WTC11 (cell line): Measurements from ENCODE around the gene NCKAP5. TPM values are rescaled to one million over a fixed set of nuclear protein-coding genes. Genes with fewer than 3 reads are reported as not detected.

Experiments
- ATAC-seq: fragments of 200-7000 bp; cut with Tn5 transposase; 2 replicates; pipeline ENCODE4 v1.10.0; 2021; ENCODE audit warnings: mild to moderate bottlenecking, moderate library complexity
- CTCF ChIA-PET: fragments of 300-600 bp; sonication (Branson Sonifier 250); formaldehyde crosslinking; loops from one replicate; lab custom pipeline; 2021; ENCODE audit warnings: antibody characterized with exemption; lab: Charles Lee
- POLR2A ChIA-PET: fragments of 350-600 bp; sonication (Branson Sonifier 250); formaldehyde crosslinking; loops from one replicate; lab custom pipeline; 2021; ENCODE audit warnings: antibody characterized with exemption; lab: Charles Lee
- DNase-seq: peaks from one replicate; pipeline ENCODE4 v3.0.0; 2021; ENCODE audit warnings: low spot score
- H3K27ac Mint-ChIP-seq: 2 replicates; pipeline ENCODE4 v1.8.0; 2021; ENCODE audit warnings: mixed read lengths
- H3K27me3 Mint-ChIP-seq: 2 replicates; pipeline ENCODE4 v1.8.0; 2021; ENCODE audit warnings: low read depth, mild to moderate bottlenecking, moderate library complexity, mixed read lengths
- H3K36me3 Mint-ChIP-seq: 2 replicates; pipeline ENCODE4 v1.8.0; 2021; ENCODE audit warnings: mixed read lengths
- H3K4me1 Mint-ChIP-seq: 2 replicates; pipeline ENCODE4 v1.8.0; 2022; ENCODE audit warnings: mixed read lengths
- H3K4me3 Mint-ChIP-seq: 2 replicates; pipeline ENCODE4 v1.8.0; 2021; ENCODE audit warnings: mild to moderate bottlenecking, moderate library complexity, mixed read lengths
- H3K9me3 Mint-ChIP-seq: 2 replicates; pipeline ENCODE4 v1.8.0; 2021; ENCODE audit warnings: mixed read lengths
- ATF1 ChIP-seq: sonication (generic); formaldehyde crosslinking; IDR thresholded peaks from 2 replicates; pipeline ENCODE4 v1.8.1; 2023; ENCODE audit warnings: mild to moderate bottlenecking, moderate library complexity, missing genetic modification reagents
- CREB1 ChIP-seq: sonication (generic); formaldehyde crosslinking; IDR thresholded peaks from 2 replicates; pipeline ENCODE4 v1.8.0; 2023; ENCODE audit warnings: mild to moderate bottlenecking, missing genetic modification reagents
- CREM ChIP-seq: sonication (generic); formaldehyde crosslinking; IDR thresholded peaks from 2 replicates; pipeline ENCODE4 v1.8.1; 2022; ENCODE audit warnings: mild to moderate bottlenecking, missing genetic modification reagents, moderate library complexity
- MYBL2 ChIP-seq: sonication (generic); formaldehyde crosslinking; IDR thresholded peaks from 2 replicates; pipeline ENCODE4 v1.8.1; 2023; ENCODE audit warnings: mild to moderate bottlenecking, moderate library complexity, missing genetic modification reagents
- NFE2L1 ChIP-seq: sonication (generic); formaldehyde crosslinking; IDR thresholded peaks from 2 replicates; pipeline ENCODE4 v1.8.1; 2023; ENCODE audit warnings: missing genetic modification reagents
- NR1H2 ChIP-seq: sonication (generic); formaldehyde crosslinking; IDR thresholded peaks from 2 replicates; pipeline ENCODE4 v1.9.0; 2021; ENCODE audit warnings: mild to moderate bottlenecking, moderate library complexity, missing genetic modification reagents
- NR2C2 ChIP-seq: sonication (generic); formaldehyde crosslinking; IDR thresholded peaks from 2 replicates; pipeline ENCODE4 v1.8.0; 2022; ENCODE audit warnings: mild to moderate bottlenecking, missing genetic modification reagents
- TCF7 ChIP-seq: sonication (generic); formaldehyde crosslinking; IDR thresholded peaks from 2 replicates; pipeline ENCODE4 v1.8.0; 2022; ENCODE audit warnings: mild to moderate bottlenecking, low read depth, missing genetic modification reagents, moderate library complexity
- TP53 ChIP-seq: sonication (generic); formaldehyde crosslinking; IDR thresholded peaks from 2 replicates; pipeline ENCODE4 v1.8.1; 2023; ENCODE audit warnings: mild to moderate bottlenecking, missing genetic modification reagents
- ZBTB21 ChIP-seq: sonication (generic); formaldehyde crosslinking; IDR thresholded peaks from 2 replicates; pipeline ENCODE4 v1.8.1; 2023; ENCODE audit warnings: mild to moderate bottlenecking, missing genetic modification reagents, borderline replicate concordance
- ZNF263 ChIP-seq: sonication (generic); formaldehyde crosslinking; IDR thresholded peaks from 2 replicates; pipeline ENCODE4 v1.8.1; 2022; ENCODE audit warnings: low read depth, mild to moderate bottlenecking, moderate library complexity, missing genetic modification reagents
- total RNA-seq: library from RNA; stranded (reverse); gene quantifications from 3 replicates; pipeline ENCODE4 v1.2.3, GENCODE V29; 2021
- TF ChIP-seq, protein P1 (sequence below): sonication (generic); formaldehyde crosslinking; IDR thresholded peaks from 2 replicates; pipeline ENCODE4 v1.8.1; 2023; ENCODE audit warnings: mild to moderate bottlenecking, missing genetic modification reagents
- TF ChIP-seq, protein P2 (sequence below): sonication (generic); formaldehyde crosslinking; IDR thresholded peaks from 2 replicates; pipeline ENCODE4 v1.8.1; 2022; ENCODE audit warnings: missing genetic modification reagents, borderline replicate concordance
- TF ChIP-seq, protein P3 (sequence below): sonication (generic); formaldehyde crosslinking; IDR thresholded peaks from 2 replicates; pipeline ENCODE4 v1.8.1; 2023; ENCODE audit warnings: mild to moderate bottlenecking, missing genetic modification reagents, moderate library complexity
- TF ChIP-seq, protein P4 (sequence below): sonication (generic); formaldehyde crosslinking; IDR thresholded peaks from 2 replicates; pipeline ENCODE4 v1.8.0; 2023; ENCODE audit warnings: mild to moderate bottlenecking, missing genetic modification reagents
- TF ChIP-seq, protein P5 (sequence below): sonication (generic); formaldehyde crosslinking; IDR thresholded peaks from 2 replicates; pipeline ENCODE4 v1.8.1; 2022; ENCODE audit warnings: mild to moderate bottlenecking, missing genetic modification reagents, moderate library complexity, borderline replicate concordance
- TF ChIP-seq, protein P6 (sequence below): sonication (generic); formaldehyde crosslinking; IDR thresholded peaks from 2 replicates; pipeline ENCODE4 v1.8.1; 2023; ENCODE audit warnings: mild to moderate bottlenecking, missing genetic modification reagents, moderate library complexity
- TF ChIP-seq, protein P7 (sequence below): fragments of 250-450 bp; sonication (Bioruptor Pico); IDR thresholded peaks from 2 replicates; pipeline ENCODE4 v1.9.0; 2021; ENCODE audit warnings: mild to moderate bottlenecking, borderline replicate concordance
- TF ChIP-seq, protein P8 (sequence below): sonication (generic); formaldehyde crosslinking; conservative IDR thresholded peaks from 2 replicates; pipeline ENCODE4 v1.8.1; 2022; ENCODE audit warnings: mild to moderate bottlenecking, missing genetic modification reagents

NCKAP5 gene
- total RNA-seq, 1 experiment from 2014 or later: 0.55 TPM

DNA sequence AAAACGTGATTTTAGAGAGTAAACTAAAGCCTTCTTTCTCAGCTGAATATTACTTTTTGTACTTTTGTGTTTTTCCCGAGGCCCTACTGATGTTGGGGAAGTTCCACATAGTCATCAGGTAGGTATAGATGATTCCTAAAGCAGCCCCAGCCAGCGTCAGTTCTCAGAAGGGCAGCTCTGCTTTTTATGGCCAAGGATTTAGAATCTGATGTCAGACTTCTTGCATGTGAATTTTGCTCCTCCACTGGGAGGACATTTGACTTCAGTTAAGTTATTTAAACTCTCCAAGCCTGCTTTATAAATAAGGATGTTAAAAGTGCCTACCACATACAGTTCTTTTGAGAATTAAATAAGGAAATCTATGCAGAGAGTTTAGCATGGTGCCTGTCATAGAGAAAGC lies 130.8 kb downstream of the NCKAP5 start (continued):
- TF ChIP-seq, protein P1, sequence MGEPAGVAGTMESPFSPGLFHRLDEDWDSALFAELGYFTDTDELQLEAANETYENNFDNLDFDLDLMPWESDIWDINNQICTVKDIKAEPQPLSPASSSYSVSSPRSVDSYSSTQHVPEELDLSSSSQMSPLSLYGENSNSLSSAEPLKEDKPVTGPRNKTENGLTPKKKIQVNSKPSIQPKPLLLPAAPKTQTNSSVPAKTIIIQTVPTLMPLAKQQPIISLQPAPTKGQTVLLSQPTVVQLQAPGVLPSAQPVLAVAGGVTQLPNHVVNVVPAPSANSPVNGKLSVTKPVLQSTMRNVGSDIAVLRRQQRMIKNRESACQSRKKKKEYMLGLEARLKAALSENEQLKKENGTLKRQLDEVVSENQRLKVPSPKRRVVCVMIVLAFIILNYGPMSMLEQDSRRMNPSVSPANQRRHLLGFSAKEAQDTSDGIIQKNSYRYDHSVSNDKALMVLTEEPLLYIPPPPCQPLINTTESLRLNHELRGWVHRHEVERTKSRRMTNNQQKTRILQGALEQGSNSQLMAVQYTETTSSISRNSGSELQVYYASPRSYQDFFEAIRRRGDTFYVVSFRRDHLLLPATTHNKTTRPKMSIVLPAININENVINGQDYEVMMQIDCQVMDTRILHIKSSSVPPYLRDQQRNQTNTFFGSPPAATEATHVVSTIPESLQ (CRISPR knock-in tag): no peak
- TF ChIP-seq, protein P2, sequence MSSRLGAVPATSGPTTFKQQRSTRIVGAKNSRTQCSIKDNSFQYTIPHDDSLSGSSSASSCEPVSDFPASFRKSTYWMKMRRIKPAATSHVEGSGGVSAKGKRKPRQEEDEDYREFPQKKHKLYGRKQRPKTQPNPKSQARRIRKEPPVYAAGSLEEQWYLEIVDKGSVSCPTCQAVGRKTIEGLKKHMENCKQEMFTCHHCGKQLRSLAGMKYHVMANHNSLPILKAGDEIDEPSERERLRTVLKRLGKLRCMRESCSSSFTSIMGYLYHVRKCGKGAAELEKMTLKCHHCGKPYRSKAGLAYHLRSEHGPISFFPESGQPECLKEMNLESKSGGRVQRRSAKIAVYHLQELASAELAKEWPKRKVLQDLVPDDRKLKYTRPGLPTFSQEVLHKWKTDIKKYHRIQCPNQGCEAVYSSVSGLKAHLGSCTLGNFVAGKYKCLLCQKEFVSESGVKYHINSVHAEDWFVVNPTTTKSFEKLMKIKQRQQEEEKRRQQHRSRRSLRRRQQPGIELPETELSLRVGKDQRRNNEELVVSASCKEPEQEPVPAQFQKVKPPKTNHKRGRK: no peak
- no peak for TF ChIP-seq TCF7 (CRISPR knock-in tag)

DNA sequence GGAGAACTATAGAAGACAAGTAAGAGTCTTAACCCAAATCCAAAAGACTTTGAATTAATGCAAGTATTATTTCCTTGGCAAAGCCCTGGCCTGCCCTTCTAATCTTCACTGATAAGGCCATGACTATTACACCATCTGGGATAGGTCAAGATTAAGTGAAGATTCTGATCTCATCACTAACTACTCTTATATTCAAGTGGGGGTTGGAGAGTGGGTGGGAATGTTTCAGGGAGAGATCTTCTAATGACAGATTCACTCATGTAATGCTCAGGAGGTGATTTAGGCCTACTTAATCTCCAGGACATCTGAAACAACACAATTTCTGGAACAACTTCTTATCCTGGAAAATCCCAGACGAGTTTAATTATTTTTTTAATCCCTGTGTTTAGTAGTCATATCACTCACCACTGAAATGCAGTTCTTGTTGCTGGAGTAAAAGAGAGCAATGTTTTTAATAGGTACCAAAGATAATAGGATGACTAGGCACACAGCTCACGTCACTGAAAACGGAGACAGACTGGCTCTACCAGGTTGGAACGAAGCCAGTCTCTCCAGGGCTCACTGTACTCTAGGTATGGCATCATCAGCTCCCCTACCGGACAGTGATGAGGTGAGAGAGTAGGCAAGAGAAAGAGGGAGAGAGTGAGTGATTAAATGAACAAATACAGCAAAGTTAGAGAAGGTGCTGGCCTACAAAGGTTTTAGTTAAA lies 133.1 kb downstream of the NCKAP5 start:
- DNase-seq: no peak
- ChIA-PET POLR2A (no interaction called here), CTCF (no interaction called here)
- H3K27ac Mint-ChIP-seq: no peak overlapping the region
- ATAC-seq: no peak
- H3K4me3 Mint-ChIP-seq: no peak overlapping the region
- no peaks in the 10 kb centered on the region for H3K36me3 Mint-ChIP-seq
- H3K27me3 Mint-ChIP-seq: no peaks in the 10 kb centered on the region
- H3K4me1 Mint-ChIP-seq: peaks cover 9% of the 10 kb centered on the region
- H3K9me3 Mint-ChIP-seq: peaks cover 3% of the 10 kb centered on the region
- no peak for TF ChIP-seq CREB1
- no peak for TF ChIP-seq TCF7 (CRISPR knock-in tag)
- TF ChIP-seq MYBL2 (CRISPR knock-in tag): no peak
- no peak for TF ChIP-seq TP53
- TF ChIP-seq, protein P3, sequence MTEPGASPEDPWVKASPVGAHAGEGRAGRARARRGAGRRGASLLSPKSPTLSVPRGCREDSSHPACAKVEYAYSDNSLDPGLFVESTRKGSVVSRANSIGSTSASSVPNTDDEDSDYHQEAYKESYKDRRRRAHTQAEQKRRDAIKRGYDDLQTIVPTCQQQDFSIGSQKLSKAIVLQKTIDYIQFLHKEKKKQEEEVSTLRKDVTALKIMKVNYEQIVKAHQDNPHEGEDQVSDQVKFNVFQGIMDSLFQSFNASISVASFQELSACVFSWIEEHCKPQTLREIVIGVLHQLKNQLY (CRISPR knock-in tag): no peak
- no peak for TF ChIP-seq ZBTB21 (CRISPR knock-in tag)
- TF ChIP-seq, protein P4, sequence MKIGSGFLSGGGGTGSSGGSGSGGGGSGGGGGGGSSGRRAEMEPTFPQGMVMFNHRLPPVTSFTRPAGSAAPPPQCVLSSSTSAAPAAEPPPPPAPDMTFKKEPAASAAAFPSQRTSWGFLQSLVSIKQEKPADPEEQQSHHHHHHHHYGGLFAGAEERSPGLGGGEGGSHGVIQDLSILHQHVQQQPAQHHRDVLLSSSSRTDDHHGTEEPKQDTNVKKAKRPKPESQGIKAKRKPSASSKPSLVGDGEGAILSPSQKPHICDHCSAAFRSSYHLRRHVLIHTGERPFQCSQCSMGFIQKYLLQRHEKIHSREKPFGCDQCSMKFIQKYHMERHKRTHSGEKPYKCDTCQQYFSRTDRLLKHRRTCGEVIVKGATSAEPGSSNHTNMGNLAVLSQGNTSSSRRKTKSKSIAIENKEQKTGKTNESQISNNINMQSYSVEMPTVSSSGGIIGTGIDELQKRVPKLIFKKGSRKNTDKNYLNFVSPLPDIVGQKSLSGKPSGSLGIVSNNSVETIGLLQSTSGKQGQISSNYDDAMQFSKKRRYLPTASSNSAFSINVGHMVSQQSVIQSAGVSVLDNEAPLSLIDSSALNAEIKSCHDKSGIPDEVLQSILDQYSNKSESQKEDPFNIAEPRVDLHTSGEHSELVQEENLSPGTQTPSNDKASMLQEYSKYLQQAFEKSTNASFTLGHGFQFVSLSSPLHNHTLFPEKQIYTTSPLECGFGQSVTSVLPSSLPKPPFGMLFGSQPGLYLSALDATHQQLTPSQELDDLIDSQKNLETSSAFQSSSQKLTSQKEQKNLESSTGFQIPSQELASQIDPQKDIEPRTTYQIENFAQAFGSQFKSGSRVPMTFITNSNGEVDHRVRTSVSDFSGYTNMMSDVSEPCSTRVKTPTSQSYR (CRISPR knock-in tag): no peak
- TF ChIP-seq, protein P5, sequence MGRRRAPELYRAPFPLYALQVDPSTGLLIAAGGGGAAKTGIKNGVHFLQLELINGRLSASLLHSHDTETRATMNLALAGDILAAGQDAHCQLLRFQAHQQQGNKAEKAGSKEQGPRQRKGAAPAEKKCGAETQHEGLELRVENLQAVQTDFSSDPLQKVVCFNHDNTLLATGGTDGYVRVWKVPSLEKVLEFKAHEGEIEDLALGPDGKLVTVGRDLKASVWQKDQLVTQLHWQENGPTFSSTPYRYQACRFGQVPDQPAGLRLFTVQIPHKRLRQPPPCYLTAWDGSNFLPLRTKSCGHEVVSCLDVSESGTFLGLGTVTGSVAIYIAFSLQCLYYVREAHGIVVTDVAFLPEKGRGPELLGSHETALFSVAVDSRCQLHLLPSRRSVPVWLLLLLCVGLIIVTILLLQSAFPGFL (CRISPR knock-in tag): no peak
- TF ChIP-seq NR1H2 (CRISPR knock-in tag): no peak
- TF ChIP-seq, protein P6, sequence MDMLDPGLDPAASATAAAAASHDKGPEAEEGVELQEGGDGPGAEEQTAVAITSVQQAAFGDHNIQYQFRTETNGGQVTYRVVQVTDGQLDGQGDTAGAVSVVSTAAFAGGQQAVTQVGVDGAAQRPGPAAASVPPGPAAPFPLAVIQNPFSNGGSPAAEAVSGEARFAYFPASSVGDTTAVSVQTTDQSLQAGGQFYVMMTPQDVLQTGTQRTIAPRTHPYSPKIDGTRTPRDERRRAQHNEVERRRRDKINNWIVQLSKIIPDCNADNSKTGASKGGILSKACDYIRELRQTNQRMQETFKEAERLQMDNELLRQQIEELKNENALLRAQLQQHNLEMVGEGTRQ (CRISPR knock-in tag): no peak
- no peak for TF ChIP-seq NFE2L1 (CRISPR knock-in tag)
- TF ChIP-seq NR2C2 (CRISPR knock-in tag): no peak
- no peak for TF ChIP-seq ATF1 (CRISPR knock-in tag)
- TF ChIP-seq, protein P2: no peak
- TF ChIP-seq ZNF263 (CRISPR knock-in tag): no peak
- TF ChIP-seq, protein P7, sequence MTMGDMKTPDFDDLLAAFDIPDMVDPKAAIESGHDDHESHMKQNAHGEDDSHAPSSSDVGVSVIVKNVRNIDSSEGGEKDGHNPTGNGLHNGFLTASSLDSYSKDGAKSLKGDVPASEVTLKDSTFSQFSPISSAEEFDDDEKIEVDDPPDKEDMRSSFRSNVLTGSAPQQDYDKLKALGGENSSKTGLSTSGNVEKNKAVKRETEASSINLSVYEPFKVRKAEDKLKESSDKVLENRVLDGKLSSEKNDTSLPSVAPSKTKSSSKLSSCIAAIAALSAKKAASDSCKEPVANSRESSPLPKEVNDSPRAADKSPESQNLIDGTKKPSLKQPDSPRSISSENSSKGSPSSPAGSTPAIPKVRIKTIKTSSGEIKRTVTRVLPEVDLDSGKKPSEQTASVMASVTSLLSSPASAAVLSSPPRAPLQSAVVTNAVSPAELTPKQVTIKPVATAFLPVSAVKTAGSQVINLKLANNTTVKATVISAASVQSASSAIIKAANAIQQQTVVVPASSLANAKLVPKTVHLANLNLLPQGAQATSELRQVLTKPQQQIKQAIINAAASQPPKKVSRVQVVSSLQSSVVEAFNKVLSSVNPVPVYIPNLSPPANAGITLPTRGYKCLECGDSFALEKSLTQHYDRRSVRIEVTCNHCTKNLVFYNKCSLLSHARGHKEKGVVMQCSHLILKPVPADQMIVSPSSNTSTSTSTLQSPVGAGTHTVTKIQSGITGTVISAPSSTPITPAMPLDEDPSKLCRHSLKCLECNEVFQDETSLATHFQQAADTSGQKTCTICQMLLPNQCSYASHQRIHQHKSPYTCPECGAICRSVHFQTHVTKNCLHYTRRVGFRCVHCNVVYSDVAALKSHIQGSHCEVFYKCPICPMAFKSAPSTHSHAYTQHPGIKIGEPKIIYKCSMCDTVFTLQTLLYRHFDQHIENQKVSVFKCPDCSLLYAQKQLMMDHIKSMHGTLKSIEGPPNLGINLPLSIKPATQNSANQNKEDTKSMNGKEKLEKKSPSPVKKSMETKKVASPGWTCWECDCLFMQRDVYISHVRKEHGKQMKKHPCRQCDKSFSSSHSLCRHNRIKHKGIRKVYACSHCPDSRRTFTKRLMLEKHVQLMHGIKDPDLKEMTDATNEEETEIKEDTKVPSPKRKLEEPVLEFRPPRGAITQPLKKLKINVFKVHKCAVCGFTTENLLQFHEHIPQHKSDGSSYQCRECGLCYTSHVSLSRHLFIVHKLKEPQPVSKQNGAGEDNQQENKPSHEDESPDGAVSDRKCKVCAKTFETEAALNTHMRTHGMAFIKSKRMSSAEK: no peak
- TF ChIP-seq, protein P8, sequence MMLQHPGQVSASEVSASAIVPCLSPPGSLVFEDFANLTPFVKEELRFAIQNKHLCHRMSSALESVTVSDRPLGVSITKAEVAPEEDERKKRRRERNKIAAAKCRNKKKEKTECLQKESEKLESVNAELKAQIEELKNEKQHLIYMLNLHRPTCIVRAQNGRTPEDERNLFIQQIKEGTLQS: no peak
- no peak for TF ChIP-seq CREM (CRISPR knock-in tag)
